ENCODE results near the gene IL1RL2.

GRCh38 chr2:102268510-102269199 is 81.8 kb downstream of the IL1RL2 start:
- TF ChIP-seq, protein P1, sequence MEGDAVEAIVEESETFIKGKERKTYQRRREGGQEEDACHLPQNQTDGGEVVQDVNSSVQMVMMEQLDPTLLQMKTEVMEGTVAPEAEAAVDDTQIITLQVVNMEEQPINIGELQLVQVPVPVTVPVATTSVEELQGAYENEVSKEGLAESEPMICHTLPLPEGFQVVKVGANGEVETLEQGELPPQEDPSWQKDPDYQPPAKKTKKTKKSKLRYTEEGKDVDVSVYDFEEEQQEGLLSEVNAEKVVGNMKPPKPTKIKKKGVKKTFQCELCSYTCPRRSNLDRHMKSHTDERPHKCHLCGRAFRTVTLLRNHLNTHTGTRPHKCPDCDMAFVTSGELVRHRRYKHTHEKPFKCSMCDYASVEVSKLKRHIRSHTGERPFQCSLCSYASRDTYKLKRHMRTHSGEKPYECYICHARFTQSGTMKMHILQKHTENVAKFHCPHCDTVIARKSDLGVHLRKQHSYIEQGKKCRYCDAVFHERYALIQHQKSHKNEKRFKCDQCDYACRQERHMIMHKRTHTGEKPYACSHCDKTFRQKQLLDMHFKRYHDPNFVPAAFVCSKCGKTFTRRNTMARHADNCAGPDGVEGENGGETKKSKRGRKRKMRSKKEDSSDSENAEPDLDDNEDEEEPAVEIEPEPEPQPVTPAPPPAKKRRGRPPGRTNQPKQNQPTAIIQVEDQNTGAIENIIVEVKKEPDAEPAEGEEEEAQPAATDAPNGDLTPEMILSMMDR (conservative IDR thresholded peaks at IDR 0.05; ENCODE audit: low read length), result no peak
- TF ChIP-seq EZH2phosphoT487 (IDR thresholded peaks at IDR 0.05; ENCODE audit: borderline replicate concordance), result no peak

Measured in Loucy (cell line).